ENCODE measurements around the gene ST6GALNAC5.

Gene ST6GALNAC5

GRCh38 chr1:77064246-77064645 lies 197.0 kb downstream of the ST6GALNAC5 start:
- peaks cover 4% of the 10 kb centered on the region for H3K36me3 Mint-ChIP-seq (ENCODE audit: low read depth)
- H3K4me3 Mint-ChIP-seq = no peak overlapping the region
- H3K9me3 Mint-ChIP-seq = no peaks in the 10 kb centered on the region
- no peak overlapping the region for H3K27ac Mint-ChIP-seq
- peaks cover 6% of the 10 kb centered on the region for H3K4me1 Mint-ChIP-seq
- no peak for TF ChIP-seq CTCF (IDR thresholded peaks at IDR 0.05)
- H3K27me3 Mint-ChIP-seq (ENCODE audit: low read depth, poor library complexity) = peaks cover 3% of the 10 kb centered on the region
- no peak for DNase-seq

GRCh38 chr1:77065693-77066342 lies 198.5 kb downstream of the ST6GALNAC5 start:
- no peaks in the 10 kb centered on the region for H3K27me3 Mint-ChIP-seq (ENCODE audit: low read depth, poor library complexity)
- H3K4me3 Mint-ChIP-seq = no peak overlapping the region
- no peaks in the 10 kb centered on the region for H3K4me1 Mint-ChIP-seq
- peaks cover 4% of the 10 kb centered on the region for H3K36me3 Mint-ChIP-seq (ENCODE audit: low read depth)
- no peak overlapping the region for H3K27ac Mint-ChIP-seq
- no peak for TF ChIP-seq CTCF (IDR thresholded peaks at IDR 0.05)
- DNase-seq = no peak
- H3K9me3 Mint-ChIP-seq = no peaks in the 10 kb centered on the region

- H3K36me3 Mint-ChIP-seq (ENCODE audit: low read depth) = peaks cover 4% of the 10 kb centered on the region
- H3K9me3 Mint-ChIP-seq = peaks cover under 1% of the 10 kb centered on the region
- H3K4me1 Mint-ChIP-seq = no peaks in the 10 kb centered on the region
- H3K4me3 Mint-ChIP-seq = no peak overlapping the region
- no peak overlapping the region for H3K27ac Mint-ChIP-seq
- TF ChIP-seq CTCF (IDR thresholded peaks at IDR 0.05) = no peak
- no peak for DNase-seq
- no peaks in the 10 kb centered on the region for H3K27me3 Mint-ChIP-seq (ENCODE audit: low read depth, poor library complexity)
Measured at GRCh38 chr1:77068013-77068412, 200.7 kb downstream of the ST6GALNAC5 start.

- no peak for DNase-seq
- Mint-ChIP-seq H3K36me3 (ENCODE audit: low read depth) (no peaks in the 10 kb centered on the region), H3K4me3 (no peak overlapping the region), H3K27me3 (ENCODE audit: low read depth, poor library complexity) (no peaks in the 10 kb centered on the region), H3K4me1 (no peaks in the 10 kb centered on the region), H3K27ac (no peak overlapping the region), H3K9me3 (peaks cover 4% of the 10 kb centered on the region)
- no peak for TF ChIP-seq CTCF (IDR thresholded peaks at IDR 0.05)
Measured at GRCh38 chr1:77076759-77077158, 209.5 kb downstream of the ST6GALNAC5 start.

GRCh38 chr1:77081834-77082233 lies 214.6 kb downstream of the ST6GALNAC5 start:
- Mint-ChIP-seq H3K4me1 (no peaks in the 10 kb centered on the region), H3K4me3 (no peak overlapping the region), H3K36me3 (ENCODE audit: low read depth) (peaks cover 6% of the 10 kb centered on the region), H3K9me3 (no peaks in the 10 kb centered on the region), H3K27ac (peak overlapping the region; percentile 92), H3K27me3 (ENCODE audit: low read depth, poor library complexity) (no peaks in the 10 kb centered on the region)
- no peak for TF ChIP-seq CTCF (IDR thresholded peaks at IDR 0.05)
- DNase-seq = no peak

- DNase-seq = no peak
- Mint-ChIP-seq H3K27ac (no peak overlapping the region), H3K27me3 (ENCODE audit: low read depth, poor library complexity) (no peaks in the 10 kb centered on the region), H3K4me1 (no peaks in the 10 kb centered on the region), H3K9me3 (no peaks in the 10 kb centered on the region), H3K36me3 (ENCODE audit: low read depth) (peaks cover 14% of the 10 kb centered on the region), H3K4me3 (no peak overlapping the region)
- no peak for TF ChIP-seq CTCF (IDR thresholded peaks at IDR 0.05)
Measured at GRCh38 chr1:77084457-77084856, 217.2 kb downstream of the ST6GALNAC5 start.
